GM18909 (cell line): ENCODE results near the gene NUDT9.

ENCODE experiments used
- ATAC-seq: cut with Tn5 transposase; IDR thresholded peaks from one replicate; pipeline ENCODE4 v1.9.1; 2021; ENCODE audit warnings: mild to moderate bottlenecking; ENCODE audit not compliant: unreplicated experiment, poor library complexity

The NUDT9 gene

DNA sequence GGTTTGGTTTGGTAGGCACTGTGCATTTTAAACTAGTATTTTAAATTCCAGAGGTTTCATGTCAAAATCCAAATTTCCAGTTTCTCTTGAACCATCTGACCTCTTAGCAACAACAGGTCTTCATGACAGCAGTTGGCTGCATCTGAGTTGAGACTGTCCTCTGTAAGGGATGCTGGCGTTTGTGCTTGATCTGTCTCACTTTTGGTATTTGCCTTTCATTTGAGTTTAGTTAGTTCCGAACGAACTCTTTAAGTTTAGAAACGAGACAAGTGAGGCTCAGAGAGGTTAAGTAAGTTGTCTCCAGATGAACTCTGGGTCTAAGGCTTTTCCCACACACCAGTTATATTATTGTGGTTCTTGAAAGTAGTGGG is 77.7 kb downstream of the NUDT9 start:
- peak; percentile 48 for ATAC-seq

- no peak for ATAC-seq
Observed at GRCh38 chr4:87502580-87503238, 80.3 kb downstream of the NUDT9 start.

- no peak for ATAC-seq
Observed at GRCh38 chr4:87505862-87506261, 83.5 kb downstream of the NUDT9 start.

GRCh38 chr4:87506974-87507701 is 84.8 kb downstream of the NUDT9 start:
- ATAC-seq = no peak
